Measurements from ENCODE around the gene N4BP2L2. TPM values are rescaled to one million over a fixed set of nuclear protein-coding genes. Genes with fewer than 3 reads are reported as not detected.

Gene N4BP2L2
- total and polyA plus RNA-seq, 2 experiments from 2014 or later: 63.1 to 160 TPM

- H3K4me3 Mint-ChIP-seq: no peak overlapping the region
- Histone ChIP-seq H2AFZ (no peak overlapping the region), H3K4me2 (no peak overlapping the region), H3K79me2 (replicated peaks; ENCODE audit: insufficient read depth) (no peaks in the 10 kb centered on the region), H3K36me3 (ENCODE audit: insufficient read depth) (no peaks in the 10 kb centered on the region), H3K27me3 (ENCODE audit: insufficient read depth) (no peaks in the 10 kb centered on the region), H3F3A (replicated peaks; ENCODE audit: low read depth) (no peaks in the 10 kb centered on the region), H3K27ac (ENCODE audit: low read depth) (no peak overlapping the region), H3K9me2 (ENCODE audit: insufficient read depth) (no peaks in the 10 kb centered on the region), H3K4me1 (ENCODE audit: insufficient read depth) (no peaks in the 10 kb centered on the region), H4K20me1 (replicated peaks; ENCODE audit: insufficient read depth) (no peaks in the 10 kb centered on the region; the same call in 1 of the 2 replicates), H3K4me3 (no peak overlapping the region)
- H3K27me3 Mint-ChIP-seq (ENCODE audit: insufficient read depth, low read depth, poor library complexity): no peaks in the 10 kb centered on the region
- peaks cover 6% of the 10 kb centered on the region; the same call in 2 of the 3 replicates for H3K36me3 Mint-ChIP-seq (ENCODE audit: low read depth)
- DNase-seq (ENCODE audit: low spot score) (no peak), ATAC-seq (no peak)
- H3K4me1 Mint-ChIP-seq: no peaks in the 10 kb centered on the region
- peaks cover 3% of the 10 kb centered on the region; the same call in 1 of the 3 replicates for H3K9me3 Mint-ChIP-seq
- H3K27ac Mint-ChIP-seq: no peak overlapping the region
- TF ChIP-seq CTCF (conservative IDR thresholded peaks at IDR 0.05; ENCODE audit: low read depth in 2 of 2) (no peak), ZNF331 (CRISPR knock-in tag; IDR thresholded peaks at IDR 0.05; ENCODE audit: low read depth) (no peak), EZH2 (IDR thresholded peaks at IDR 0.05; ENCODE audit: low read depth, unreplicated experiment) (no peak)
Measured at GRCh38 chr13:32446773-32447465, 91.7 kb downstream of the N4BP2L2 start.

DNA sequence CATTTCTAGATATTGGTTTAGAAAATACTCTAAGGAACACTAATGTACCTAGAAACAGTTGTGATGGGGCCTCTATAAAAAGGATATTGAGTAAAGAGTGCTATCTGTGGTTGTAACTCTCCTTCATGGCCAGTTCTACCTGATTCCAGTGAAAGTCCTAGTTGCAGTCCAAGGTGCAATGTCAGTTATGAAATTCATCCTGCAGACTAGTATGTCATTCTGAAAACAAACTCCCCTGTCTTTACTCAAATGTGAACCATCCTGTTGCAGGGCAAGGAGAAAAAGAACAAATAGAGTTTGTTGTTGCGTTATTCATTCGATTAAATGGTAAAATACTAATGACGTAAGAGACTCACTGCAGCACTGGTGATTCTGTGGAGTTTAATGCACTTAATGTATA, 92.4 kb downstream of the N4BP2L2 start:
- H3K36me3 ChIP-seq (ENCODE audit: insufficient read depth): no peaks in the 10 kb centered on the region
- no peak overlapping the region for H3K4me3 ChIP-seq
- Mint-ChIP-seq H3K4me3 (no peak overlapping the region), H3K27me3 (ENCODE audit: insufficient read depth, low read depth, poor library complexity) (no peaks in the 10 kb centered on the region), H3K27ac (no peak overlapping the region), H3K4me1 (no peaks in the 10 kb centered on the region), H3K36me3 (ENCODE audit: low read depth) (peaks cover 5% of the 10 kb centered on the region; the same call in 2 of the 3 replicates), H3K9me3 (peaks cover 2% of the 10 kb centered on the region; the same call in 1 of the 3 replicates)
- H3K79me2 ChIP-seq (replicated peaks; ENCODE audit: insufficient read depth): no peaks in the 10 kb centered on the region
- ATAC-seq: no peak
- H3F3A ChIP-seq (replicated peaks; ENCODE audit: low read depth): no peaks in the 10 kb centered on the region
- DNase-seq (ENCODE audit: low spot score): no peak
- no peak overlapping the region for H3K4me2 ChIP-seq
- no peaks in the 10 kb centered on the region for H3K4me1 ChIP-seq (ENCODE audit: insufficient read depth)
- H4K20me1 ChIP-seq (replicated peaks; ENCODE audit: insufficient read depth): no peaks in the 10 kb centered on the region; the same call in 1 of the 2 replicates
- H2AFZ ChIP-seq: no peak overlapping the region
- no peaks in the 10 kb centered on the region for H3K27me3 ChIP-seq (ENCODE audit: insufficient read depth)
- H3K27ac ChIP-seq (ENCODE audit: low read depth): no peak overlapping the region
- no peaks in the 10 kb centered on the region for H3K9me2 ChIP-seq (ENCODE audit: insufficient read depth)
- TF ChIP-seq, protein P1, sequence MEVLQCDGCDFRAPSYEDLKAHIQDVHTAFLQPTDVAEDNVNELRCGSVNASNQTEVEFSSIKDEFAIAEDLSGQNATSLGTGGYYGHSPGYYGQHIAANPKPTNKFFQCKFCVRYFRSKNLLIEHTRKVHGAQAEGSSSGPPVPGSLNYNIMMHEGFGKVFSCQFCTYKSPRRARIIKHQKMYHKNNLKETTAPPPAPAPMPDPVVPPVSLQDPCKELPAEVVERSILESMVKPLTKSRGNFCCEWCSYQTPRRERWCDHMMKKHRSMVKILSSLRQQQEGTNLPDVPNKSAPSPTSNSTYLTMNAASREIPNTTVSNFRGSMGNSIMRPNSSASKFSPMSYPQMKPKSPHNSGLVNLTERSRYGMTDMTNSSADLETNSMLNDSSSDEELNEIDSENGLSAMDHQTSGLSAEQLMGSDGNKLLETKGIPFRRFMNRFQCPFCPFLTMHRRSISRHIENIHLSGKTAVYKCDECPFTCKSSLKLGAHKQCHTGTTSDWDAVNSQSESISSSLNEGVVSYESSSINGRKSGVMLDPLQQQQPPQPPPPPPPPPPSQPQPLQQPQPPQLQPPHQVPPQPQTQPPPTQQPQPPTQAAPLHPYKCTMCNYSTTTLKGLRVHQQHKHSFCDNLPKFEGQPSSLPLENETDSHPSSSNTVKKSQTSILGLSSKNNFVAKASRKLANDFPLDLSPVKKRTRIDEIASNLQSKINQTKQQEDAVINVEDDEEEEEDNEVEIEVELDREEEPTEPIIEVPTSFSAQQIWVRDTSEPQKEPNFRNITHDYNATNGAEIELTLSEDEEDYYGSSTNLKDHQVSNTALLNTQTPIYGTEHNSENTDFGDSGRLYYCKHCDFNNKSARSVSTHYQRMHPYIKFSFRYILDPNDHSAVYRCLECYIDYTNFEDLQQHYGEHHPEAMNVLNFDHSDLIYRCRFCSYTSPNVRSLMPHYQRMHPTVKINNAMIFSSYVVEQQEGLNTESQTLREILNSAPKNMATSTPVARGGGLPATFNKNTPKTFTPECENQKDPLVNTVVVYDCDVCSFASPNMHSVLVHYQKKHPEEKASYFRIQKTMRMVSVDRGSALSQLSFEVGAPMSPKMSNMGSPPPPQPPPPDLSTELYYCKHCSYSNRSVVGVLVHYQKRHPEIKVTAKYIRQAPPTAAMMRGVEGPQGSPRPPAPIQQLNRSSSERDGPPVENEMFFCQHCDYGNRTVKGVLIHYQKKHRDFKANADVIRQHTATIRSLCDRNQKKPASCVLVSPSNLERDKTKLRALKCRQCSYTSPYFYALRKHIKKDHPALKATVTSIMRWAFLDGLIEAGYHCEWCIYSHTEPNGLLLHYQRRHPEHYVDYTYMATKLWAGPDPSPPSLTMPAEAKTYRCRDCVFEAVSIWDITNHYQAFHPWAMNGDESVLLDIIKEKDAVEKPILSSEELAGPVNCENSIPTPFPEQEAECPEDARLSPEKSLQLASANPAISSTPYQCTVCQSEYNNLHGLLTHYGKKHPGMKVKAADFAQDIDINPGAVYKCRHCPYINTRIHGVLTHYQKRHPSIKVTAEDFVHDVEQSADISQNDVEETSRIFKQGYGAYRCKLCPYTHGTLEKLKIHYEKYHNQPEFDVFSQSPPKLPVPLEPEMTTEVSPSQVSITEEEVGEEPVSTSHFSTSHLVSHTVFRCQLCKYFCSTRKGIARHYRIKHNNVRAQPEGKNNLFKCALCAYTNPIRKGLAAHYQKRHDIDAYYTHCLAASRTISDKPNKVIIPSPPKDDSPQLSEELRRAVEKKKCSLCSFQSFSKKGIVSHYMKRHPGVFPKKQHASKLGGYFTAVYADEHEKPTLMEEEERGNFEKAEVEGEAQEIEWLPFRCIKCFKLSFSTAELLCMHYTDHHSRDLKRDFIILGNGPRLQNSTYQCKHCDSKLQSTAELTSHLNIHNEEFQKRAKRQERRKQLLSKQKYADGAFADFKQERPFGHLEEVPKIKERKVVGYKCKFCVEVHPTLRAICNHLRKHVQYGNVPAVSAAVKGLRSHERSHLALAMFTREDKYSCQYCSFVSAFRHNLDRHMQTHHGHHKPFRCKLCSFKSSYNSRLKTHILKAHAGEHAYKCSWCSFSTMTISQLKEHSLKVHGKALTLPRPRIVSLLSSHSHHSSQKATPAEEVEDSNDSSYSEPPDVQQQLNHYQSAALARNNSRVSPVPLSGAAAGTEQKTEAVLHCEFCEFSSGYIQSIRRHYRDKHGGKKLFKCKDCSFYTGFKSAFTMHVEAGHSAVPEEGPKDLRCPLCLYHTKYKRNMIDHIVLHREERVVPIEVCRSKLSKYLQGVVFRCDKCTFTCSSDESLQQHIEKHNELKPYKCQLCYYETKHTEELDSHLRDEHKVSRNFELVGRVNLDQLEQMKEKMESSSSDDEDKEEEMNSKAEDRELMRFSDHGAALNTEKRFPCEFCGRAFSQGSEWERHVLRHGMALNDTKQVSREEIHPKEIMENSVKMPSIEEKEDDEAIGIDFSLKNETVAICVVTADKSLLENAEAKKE (CRISPR knock-in tag; IDR thresholded peaks at IDR 0.05): no peak
- TF ChIP-seq, protein P2, sequence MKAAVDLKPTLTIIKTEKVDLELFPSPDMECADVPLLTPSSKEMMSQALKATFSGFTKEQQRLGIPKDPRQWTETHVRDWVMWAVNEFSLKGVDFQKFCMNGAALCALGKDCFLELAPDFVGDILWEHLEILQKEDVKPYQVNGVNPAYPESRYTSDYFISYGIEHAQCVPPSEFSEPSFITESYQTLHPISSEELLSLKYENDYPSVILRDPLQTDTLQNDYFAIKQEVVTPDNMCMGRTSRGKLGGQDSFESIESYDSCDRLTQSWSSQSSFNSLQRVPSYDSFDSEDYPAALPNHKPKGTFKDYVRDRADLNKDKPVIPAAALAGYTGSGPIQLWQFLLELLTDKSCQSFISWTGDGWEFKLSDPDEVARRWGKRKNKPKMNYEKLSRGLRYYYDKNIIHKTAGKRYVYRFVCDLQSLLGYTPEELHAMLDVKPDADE (IDR thresholded peaks at IDR 0.05): no peak
- TF ChIP-seq POLR2AphosphoS5 (IDR thresholded peaks at IDR 0.05; ENCODE audit: low read depth) (no peak), STAT1 (IDR thresholded peaks at IDR 0.05; ENCODE audit: unreplicated experiment) (no peak), JUNB (IDR thresholded peaks at IDR 0.05; ENCODE audit: unreplicated experiment) (no peak), ZNF331 (CRISPR knock-in tag; IDR thresholded peaks at IDR 0.05; ENCODE audit: low read depth) (no peak)

Measured in GM23338 (cell line).